HG02759 (cell line): ENCODE data around the gene CTIF.
"Not testable (repeated sequence)": the region's sequence is repeated elsewhere in the genome, so short reads cannot be mapped to it uniquely, and the experiment has no call there.

ENCODE experiments used
- ATAC-seq: cut with Tn5 transposase; IDR thresholded peaks from one replicate; pipeline ENCODE4 v1.9.1; 2021; ENCODE audit warnings: mild to moderate bottlenecking, moderate library complexity; ENCODE audit not compliant: unreplicated experiment

Gene CTIF

DNA sequence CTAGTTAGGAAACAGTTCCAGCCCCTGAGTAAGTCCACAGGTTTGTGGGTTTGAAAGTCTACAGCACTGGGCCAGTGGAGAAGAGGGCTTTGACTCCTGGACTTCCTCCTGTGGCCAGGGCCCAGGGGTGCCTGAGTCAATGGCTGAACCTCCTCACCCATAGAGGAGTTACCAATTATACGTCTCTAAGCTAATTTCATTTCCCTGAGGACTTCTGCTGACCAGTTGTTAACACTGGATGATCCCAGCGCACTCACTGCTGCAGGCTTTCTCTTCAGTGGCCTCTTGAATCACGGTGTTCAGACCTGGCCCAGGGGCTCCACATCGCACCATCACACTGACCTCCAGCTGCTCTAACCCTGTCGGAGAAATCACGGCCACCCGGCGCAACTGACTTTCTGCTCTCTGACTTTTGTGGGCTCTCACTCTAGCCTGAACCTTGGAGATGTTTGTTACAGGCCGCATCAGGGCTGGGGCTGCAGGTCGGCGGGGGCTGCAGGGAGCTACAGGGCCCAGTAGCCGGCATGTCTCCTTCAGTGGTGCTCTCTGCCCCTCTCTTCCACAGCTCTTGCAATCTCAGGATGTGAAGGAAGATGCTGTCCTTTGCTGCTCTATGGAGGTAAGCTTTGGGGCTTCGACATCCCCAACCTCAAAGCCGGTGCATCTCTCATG, 318.3 kb downstream of the CTIF start:
- ATAC-seq = no peak

GRCh38 chr18:48858676-48859075, 319.8 kb downstream of the CTIF start:
- no peak for ATAC-seq

DNA sequence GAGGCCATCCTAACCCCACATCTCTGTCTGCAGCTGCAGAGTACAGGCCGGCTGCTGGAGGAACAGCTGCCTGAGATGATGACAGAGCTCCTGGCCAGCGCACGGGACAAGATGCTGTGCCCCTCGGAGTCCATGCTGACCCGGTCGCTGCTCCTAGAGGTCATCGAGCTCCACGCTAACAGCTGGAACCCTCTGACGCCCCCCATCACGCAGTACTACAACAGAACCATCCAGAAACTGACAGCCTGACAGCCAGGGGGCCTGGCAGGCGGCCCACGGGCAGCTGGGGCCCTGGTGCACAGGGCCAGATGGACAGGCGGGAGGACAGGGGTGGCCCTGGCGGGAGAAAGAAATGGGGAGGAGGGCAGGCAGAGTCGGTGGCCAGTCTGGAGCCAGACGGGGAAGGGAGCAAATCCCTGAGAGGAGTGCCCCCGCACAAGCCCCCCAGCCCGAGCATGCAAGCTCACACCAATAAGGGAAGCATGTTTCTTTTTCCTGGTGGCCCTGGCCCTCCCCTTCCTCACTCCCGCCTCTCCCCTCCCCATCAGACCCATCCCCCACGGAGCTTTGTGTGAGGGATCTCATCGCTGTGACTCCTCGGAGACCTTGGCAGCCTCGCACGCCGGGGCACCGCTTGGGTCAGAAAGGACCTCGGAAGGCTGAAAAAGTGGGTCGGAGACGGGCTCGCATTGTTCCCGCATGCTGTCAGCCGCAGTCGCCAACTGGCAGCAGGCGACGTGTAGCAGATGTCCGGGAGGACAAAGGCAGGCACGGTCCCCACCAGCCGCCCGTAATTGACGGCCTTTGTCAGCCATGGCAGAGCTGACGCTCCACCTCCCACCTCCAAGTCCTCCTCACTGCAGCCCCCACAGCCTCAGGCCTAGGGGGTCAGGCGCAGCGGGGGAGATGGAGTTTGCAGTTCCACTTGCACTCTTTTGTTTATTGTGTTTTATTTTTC, 320.8 kb downstream of the CTIF start:
- ATAC-seq = no peak

DNA sequence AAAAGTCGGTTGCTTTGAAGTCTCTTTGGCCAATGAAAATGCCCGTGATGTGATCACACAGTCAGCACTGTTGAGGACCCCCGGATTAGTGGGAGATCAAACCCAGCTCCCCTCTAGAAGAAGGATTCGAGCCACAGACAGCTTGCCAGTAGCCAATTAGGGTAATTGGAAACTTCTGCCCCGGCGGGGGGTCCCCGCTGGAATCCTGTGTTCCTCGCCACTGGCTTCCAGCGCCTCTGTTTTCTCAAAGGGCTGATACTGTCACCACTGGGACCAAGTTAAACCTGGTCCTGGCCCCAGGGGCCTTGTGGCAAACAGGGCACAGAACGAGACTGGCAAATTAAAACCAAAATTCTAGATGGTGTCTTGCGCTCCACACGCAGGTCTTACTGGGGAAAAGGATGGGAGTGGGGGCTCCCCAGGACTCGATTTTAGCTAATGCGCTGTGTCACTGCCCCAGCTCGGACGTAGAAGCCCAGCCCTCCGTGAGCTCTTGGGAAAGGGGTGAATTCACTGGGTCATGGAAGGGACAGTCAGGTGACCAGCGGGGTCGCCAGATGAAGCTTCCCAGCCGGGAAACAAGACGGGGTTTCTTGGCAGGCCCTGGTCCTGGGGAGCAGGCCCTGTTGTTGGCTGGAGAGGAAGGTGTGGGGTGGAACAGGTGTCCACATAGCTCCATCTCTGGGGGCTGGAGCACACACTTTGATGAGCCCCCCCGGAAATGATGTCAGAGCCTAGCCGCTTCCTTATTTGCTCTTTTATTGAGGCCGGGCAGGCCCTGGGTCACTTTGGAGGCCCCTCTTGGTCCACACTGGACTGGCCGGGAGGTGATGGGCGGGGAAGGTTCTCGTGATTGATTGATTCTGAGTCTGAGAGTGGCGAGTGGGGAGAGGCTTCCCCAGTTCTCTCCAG, 321.7 kb downstream of the CTIF start:
- ATAC-seq = no peak

DNA sequence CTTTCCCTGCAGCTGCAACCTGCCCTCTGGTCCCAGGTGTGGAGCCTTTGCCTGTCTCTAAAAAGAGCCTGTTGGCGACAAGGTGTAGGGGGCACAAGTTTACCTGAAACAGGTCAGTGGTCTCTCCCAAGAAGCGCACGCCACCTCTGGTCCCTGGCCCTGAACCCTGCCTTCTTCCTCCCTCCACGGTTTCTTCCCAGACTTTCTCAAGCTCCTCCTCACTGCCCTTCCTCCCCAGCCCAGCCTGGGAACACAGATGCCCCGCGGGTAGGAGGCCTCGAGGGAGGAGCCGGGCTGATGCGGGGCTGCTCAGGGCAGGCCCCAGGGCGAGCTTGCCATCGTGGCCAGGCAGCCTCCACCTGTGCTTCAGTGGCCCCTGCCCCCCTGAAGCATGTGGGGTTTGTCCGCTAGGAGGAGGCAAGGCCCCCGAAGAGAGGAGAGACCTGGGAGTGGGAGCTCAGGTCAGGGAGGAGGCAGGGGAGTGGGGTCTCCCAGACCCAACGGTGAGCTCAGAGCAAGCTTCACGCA, 322.4 kb downstream of the CTIF start:
- ATAC-seq = no peak

DNA sequence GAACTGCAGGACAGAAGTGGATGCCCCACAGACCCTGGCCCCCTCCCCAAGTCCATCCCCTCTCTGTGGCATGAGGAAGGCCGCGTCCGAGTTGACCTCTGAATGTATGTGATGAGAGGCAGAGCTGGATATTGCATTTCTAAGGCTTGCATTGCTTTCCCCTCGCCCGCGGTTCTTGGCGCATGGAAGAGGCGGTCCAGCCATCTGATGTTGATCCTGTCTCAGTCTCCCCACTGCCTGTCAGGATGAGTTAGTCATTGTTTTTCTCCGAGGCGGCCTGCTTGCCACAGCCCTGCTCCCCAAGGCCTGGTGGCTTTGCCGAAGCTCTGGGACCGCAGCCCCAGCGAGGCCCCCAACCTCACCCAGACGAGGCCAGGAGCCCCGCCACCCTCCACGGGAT, 323.3 kb downstream of the CTIF start:
- no peak for ATAC-seq

GRCh38 chr18:48862678-48863270, 323.9 kb downstream of the CTIF start:
- ATAC-seq = no peak

GRCh38 chr18:48863432-48864065, 324.7 kb downstream of the CTIF start:
- no peak for ATAC-seq

DNA sequence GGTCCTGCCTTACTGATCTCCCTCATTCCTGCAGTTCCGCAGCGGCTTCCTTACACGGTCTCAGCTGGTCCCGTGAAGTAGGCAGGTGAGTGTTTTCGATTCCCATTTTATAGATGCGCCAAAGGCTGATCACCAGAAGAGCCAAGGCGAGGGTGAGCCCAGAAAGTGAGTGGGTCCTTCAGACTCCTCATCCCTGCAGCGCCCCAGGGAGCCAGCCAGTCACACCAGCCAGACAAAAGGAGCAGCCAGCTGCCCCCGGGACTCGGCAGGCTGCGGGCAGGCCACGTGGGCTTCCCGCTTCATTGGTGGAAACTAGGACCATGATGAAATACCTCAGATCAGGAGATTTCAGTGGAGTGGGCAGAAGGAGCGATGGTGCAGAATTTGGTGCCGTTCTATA, 326.0 kb downstream of the CTIF start:
- ATAC-seq = no peak

DNA sequence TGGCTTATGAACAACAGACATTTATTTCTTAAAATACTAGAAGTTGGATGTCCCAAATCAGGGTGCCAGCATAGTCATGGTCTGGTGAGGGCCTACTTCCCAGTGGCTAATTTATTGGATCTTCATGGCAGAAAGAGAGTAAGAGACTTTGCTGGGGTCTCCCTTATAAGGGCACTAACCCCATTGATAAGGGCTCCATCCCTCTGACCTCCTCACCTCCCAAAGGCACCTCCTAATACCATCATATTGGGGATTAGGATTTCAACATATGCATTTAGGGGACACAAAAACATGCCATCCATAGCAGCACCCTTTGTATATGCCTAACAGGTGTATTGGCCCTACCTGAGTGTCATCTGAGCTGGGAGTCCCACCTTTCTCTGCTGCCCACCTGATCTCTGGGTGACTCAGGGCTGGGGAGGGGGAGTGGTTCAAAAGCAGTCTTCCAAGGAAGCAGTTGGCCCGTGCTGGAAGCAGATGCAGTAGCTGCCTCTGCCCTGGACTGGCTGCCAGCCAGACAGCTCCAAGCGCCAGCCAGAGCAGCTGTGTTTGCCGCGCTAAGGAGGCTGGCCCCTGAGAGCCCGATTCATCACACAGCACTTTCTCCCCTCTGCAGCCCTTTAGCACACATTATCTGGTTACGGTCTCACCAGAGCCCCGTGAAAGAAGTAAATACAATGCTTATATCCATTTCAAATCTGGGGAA, 327.4 kb downstream of the CTIF start:
- ATAC-seq = no peak

DNA sequence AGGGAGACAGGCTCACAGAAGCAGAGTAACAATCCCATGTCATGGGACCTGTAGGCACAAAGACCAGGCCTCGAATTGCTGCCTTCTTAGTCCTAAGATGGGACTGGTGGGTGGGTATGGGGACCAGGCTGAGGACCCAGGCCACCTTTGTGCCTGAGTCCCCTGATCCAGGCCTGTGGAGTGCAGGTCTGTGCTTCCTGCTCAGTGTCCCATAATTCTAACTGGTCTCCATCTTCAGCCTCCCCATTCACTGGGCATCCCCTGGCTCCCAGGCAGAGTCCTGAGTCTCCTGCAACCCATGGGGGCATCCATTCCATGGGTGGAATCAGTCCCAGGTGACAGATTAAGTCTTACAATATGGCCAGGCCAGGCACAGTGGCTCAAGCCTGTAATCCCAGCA, 328.0 kb downstream of the CTIF start:
- ATAC-seq = no peak

GRCh38 chr18:48867978-48868377, 329.1 kb downstream of the CTIF start:
- no peak for ATAC-seq

DNA sequence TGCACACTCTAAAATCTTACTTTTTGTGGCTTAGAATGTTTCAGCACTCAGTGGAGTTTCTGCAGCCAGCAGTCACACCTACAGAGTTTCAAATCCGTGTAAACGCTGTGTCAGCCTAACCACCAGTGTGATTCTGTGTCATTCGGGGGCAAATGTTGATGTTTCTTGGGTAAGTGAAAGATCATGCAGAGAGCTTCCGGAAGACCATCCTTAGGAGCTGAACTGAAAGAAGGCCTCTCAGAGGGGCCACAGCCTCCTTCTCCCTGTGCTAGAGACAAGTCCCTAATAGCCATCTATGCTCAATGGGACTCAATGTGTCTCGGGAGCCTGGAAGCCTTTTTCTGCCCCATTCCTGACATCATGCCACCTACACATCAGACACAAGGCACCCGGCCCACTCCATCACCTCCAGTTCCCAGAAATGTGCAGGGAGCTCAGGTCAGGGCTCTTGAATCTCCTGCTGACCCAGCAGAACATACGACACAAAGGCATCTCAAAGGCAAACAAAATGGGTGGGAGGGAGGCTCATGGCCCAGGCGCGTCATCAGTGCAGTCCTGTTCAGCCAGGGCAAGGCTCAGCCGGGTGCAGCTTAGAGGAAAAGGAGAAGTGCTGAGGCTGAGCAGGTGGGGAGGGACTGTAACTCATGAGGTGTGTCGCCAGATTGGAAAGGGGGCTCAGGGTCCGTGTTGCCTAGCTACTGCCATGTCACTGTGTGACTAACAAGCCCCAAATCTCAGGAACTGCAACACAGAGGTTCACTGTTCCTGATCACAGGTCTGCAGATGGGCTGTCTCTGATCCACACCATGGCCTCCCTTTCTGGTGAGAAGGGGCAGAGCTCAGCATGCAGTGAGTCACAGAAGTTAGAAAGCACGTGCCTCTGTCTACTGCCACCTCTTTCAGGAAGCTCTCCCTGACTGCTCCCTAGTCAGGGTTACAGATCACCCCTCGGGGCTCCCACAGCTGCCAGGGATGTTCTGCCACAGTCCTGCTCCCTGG, 329.9 kb downstream of the CTIF start:
- ATAC-seq = peak; percentile 77

DNA sequence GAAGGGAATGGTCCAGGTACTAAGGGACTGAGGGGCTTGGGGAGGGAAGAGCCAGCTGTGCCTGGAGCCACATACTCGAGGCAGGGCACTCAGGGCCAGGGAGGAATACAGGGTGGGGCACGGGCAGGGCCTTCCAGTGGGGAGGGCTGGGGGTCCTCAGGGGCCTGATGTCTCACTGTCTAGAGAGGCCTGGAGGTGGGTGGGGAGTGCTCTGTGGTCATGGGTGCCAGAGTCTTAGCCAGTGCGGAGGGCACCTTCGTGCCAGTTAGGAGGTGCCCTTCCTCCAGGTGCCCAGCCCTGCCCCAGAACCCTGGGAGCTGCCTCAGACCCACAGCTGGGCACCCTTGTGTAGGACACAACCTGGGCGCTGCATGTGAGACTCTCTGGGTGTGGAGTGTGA, 330.8 kb downstream of the CTIF start:
- ATAC-seq = no peak

DNA sequence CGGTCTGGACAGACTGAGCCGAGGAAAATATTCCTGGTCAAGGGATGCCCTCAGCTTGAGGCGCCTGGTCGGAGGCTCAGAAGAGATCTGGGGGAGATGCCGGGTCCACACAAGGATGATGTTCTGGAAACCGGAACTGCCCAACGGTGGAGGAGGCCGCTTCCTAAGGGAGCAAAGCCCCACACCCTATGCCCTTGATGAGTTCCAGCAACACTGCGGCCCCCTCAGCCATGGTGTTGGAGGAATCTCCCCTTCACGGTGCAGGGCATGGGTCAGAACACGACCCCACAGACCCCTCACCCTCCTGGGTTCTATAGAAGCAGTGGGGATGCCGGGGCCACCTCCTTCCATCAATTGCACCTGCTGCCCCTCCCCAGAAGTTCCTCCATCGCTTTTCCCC, 332.1 kb downstream of the CTIF start:
- ATAC-seq = not testable (repeated sequence)

GRCh38 chr18:48871391-48872166, 332.7 kb downstream of the CTIF start:
- ATAC-seq = no peak
